Fibroblast of villous mesenchyme (primary cell): ENCODE measurements around the gene TUBA4A. TPM values are rescaled to one million over a fixed set of nuclear protein-coding genes. Genes with fewer than 3 reads are reported as not detected.

Source experiments
- DNase-seq: peaks from one replicate; pipeline ENCODE4 v3.0.0-alpha.2; 2010; ENCODE audit warnings: low read depth
- H3K4me3 ChIP-seq: 2 replicates; pipeline ENCODE4 v1.5.1; 2011; ENCODE audit warnings: low read depth, mild to moderate bottlenecking, low read length
- total RNA-seq: library from RNA; depleted of rRNA; stranded (reverse); fragments of >200 nt; gene quantifications from 2 replicates; pipeline ENCODE4 v1.2.3, GENCODE V29; 2012
- TF ChIP-seq, protein P1 (sequence below): IDR thresholded peaks from 2 replicates; pipeline ENCODE4 v1.5.1; 2012; ENCODE audit warnings: low read depth, mild to moderate bottlenecking, low read length; ENCODE audit not compliant: insufficient read depth

Gene TUBA4A
- total RNA-seq, 1 donor = 27.6 TPM

DNA sequence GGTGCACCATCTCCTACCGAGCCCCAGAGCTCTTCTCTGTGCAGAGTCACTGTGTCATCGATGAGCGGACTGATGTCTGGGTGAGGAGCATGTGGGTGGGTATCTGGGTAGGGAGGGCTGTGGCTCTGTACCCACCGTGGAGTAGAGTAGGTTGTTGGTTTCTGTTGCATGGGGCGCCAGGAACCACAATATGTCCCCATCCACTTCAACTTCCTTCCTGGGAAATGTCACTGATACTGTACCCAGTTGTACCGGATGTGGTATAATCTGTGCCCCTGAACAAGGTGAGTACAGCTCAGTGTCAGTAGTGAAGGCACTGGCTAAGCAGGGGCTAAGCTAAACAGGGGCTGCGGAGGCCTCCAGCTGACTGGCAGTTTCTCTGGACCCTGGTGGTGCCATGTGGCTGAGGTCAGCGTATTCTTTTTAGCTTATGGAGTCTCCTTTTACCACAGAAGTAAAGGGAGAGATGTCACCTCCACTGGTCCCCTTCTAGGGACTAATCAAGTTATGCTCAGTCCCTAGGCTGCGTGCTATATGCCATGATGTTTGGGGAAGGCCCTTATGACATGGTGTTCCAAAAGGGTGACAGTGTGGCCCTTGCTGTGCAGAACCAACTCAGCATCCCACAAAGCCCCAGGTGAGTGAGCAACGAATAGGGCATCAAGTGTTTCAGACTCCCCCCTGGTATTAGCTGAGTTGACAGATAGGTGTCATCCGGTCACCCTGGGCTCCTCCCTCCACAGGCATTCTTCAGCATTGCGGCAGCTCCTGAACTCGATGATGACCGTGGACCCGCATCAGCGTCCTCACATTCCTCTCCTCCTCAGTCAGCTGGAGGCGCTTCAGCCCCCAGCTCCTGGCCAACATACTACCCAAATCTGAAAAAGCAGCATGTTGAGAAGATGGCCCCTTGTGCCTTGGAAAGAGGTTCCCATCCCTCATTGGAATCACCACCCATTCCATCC, 5.8 kb downstream of the TUBA4A start:
- no peak for DNase-seq
- TF ChIP-seq, protein P1, sequence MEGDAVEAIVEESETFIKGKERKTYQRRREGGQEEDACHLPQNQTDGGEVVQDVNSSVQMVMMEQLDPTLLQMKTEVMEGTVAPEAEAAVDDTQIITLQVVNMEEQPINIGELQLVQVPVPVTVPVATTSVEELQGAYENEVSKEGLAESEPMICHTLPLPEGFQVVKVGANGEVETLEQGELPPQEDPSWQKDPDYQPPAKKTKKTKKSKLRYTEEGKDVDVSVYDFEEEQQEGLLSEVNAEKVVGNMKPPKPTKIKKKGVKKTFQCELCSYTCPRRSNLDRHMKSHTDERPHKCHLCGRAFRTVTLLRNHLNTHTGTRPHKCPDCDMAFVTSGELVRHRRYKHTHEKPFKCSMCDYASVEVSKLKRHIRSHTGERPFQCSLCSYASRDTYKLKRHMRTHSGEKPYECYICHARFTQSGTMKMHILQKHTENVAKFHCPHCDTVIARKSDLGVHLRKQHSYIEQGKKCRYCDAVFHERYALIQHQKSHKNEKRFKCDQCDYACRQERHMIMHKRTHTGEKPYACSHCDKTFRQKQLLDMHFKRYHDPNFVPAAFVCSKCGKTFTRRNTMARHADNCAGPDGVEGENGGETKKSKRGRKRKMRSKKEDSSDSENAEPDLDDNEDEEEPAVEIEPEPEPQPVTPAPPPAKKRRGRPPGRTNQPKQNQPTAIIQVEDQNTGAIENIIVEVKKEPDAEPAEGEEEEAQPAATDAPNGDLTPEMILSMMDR = no peak
- no peak overlapping the region for H3K4me3 ChIP-seq

DNA sequence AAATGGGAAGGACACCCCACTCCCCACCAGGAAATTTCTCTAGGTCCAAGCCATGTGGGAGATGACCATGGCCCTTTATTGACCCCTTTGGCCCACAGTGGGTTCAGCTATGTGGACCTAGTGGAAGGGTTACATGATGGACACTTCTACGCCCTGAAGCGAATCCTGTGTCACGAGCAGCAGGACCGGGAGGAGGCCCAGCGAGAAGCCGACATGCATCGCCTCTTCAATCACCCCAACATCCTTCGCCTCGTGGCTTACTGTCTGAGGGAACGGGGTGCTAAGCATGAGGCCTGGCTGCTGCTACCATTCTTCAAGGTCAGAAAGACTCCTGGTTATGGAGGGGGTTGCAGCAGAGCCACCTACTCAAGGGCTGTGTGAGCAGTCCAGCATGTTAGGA, 7.2 kb downstream of the TUBA4A start:
- DNase-seq = no peak
- no peak overlapping the region for H3K4me3 ChIP-seq
- TF ChIP-seq, protein P1 = no peak

DNA sequence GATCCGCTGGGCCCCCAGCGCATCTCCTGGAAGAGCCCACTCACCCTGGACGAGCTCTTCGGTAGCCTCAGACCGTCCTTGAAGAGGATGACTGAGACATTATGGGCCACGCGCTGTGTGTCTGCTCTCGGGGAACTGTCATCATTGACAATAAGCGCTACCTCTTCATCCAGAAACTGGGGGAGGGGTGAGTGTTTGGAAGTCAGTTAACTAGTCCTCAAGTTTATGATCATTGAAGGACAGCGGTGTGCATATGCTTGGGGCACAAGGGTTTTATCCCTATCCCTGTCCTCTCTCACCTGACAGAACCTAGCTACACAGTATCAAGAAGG, 7.9 kb downstream of the TUBA4A start:
- TF ChIP-seq, protein P1 = no peak
- DNase-seq = no peak
- H3K4me3 ChIP-seq = peak overlapping the region; percentile 85

DNA sequence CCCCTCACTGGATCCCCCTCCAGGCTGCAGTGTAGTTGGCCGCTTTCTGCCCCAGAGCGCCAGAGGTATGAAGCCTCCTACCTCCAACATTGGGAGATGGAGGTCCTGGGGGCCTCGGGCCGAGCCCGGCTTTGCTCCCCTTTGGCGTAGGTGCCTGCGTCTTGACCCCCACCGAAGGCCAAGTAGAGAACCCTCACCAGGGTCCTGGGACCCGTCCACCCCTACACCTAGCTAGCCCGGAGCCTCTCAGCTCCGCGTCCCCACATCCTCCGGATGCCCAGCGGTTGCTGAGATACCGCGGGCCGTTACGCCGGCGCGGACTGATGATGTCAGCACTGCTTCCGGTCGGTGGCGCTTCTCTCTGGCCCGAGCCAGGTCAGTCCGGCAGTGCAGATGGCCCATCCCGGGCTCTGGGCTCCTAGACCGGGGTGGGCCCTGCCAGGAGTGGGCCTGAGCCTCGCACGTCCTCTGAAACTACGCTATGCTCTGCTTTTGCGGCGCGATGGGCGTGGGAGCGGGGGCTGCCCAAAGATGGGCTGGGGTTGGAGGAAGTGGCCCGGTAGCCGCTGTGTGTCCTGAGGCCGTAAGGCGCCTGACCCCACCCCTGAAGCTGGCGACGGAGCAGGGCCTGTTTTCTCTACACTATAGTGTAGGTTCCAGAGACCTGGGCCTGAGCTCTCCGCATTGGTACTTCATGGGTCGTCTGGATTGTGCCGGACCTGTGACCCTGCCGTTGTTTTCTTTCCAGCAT, 8.4 kb downstream of the TUBA4A start, which contains the start of the genes GLB1L and STK16:
TSS of gene GLB1L (minus strand) at position 297 of the 751 bp plus-strand sequence. CDS start 1,871 bp downstream, outside the sequence.
TSS of gene STK16 (plus strand) at position 332 of the 751 bp plus-strand sequence. CDS start 521 bp downstream, outside the sequence.
- DNase-seq = peak; percentile 93
- peak within 1 kb of the TSS; percentile 85 for H3K4me3 ChIP-seq
- TF ChIP-seq, protein P1 = no peak

DNA sequence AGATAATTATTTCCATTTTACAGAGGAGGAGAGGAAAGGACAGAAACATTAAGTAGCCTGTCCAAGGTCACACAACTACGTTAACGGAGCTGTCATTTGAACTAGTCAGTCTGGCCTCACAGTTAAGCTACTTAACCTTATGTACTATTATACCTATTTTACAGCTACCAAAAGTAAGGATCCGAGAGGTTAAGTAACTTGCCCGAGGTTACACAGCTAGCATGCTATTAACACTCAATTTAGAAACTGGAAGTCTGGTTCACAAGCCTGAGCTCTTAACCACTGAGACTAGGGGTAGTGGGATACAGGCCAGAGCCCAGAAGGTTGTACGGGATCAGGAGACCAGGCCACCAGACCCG, 8.9 kb downstream of the TUBA4A start:
- peak overlapping the region; percentile 85 for H3K4me3 ChIP-seq
- TF ChIP-seq, protein P1 = no peak
- no peak for DNase-seq

GRCh38 chr2:219243291-219243761, 10.4 kb downstream of the TUBA4A start:
- H3K4me3 ChIP-seq = peak overlapping the region; percentile 53
- DNase-seq = peak; percentile 54
- TF ChIP-seq, protein P1 = no peak
